Keratinocyte (primary cell): Measurements from ENCODE around the gene LONP2.

Experiments
- CTCF ChIP-seq, 3 experiments: IDR thresholded peaks in 1 of 3; conservative IDR thresholded peaks in 1 of 3; optimal IDR thresholded peaks in 1 of 3; 2 replicates in 2 of 3; 3 replicates in 1 of 3; pipeline versions ENCODE3 to v1.5.1; 2011; ENCODE audit warnings: low read length in 3 of 3, mild to moderate bottlenecking in 3 of 3, moderate library complexity in 2 of 3, control low read depth in 1 of 3, inconsistent platforms in 1 of 3; ENCODE audit not compliant: insufficient read depth in 2 of 3; ENCODE audit errors: extremely low read depth in 1 of 3
- EZH2 ChIP-seq: IDR thresholded peaks from one replicate; pipeline ENCODE4 v1.6.1; 2012; ENCODE audit warnings: inconsistent platforms, mild to moderate bottlenecking, low read length, moderate library complexity

GRCh38 chr16:48393485-48394354 is 149.6 kb downstream of the LONP2 start:
- TF ChIP-seq CTCF (optimal IDR thresholded peaks at IDR 0.05 in 1 of 3, IDR thresholded peaks at IDR 0.05 in 1 of 3, conservative IDR thresholded peaks at IDR 0.05 in 1 of 3; ENCODE audit: extremely low read depth in 1 of 3, insufficient read depth in 2 of 3, low read length in 3 of 3) (no peak), EZH2 (no peak)
